Left ventricle myocardium inferior (tissue), 1 donor: ENCODE results near the gene PRCC. TPM values are rescaled to one million over a fixed set of nuclear protein-coding genes. Genes with fewer than 3 reads are reported as not detected.

Experiments
- DNase-seq: peaks from one replicate; pipeline ENCODE4 v3.0.0-alpha.2; 2020
- H3K27ac ChIP-seq: fragments of 200-600 bp; replicated peaks from 2 replicates; pipeline ENCODE4 v1.8.0; 2021
- H3K27me3 ChIP-seq: fragments of 200-600 bp; 2 replicates; pipeline ENCODE4 v1.8.0; 2021; ENCODE audit warnings: low read depth
- H3K36me3 ChIP-seq: fragments of 200-600 bp; 2 replicates; pipeline ENCODE4 v1.8.0; 2021
- H3K4me1 ChIP-seq: fragments of 200-600 bp; 2 replicates; pipeline ENCODE4 v1.8.0; 2021
- H3K4me3 ChIP-seq: fragments of 200-600 bp; 2 replicates; pipeline ENCODE4 v1.8.0; 2021; ENCODE audit warnings: mild to moderate bottlenecking, moderate library complexity
- H3K9me3 ChIP-seq: fragments of 200-600 bp; replicated peaks from 2 replicates; pipeline ENCODE4 v1.8.0; 2021
- CTCF ChIP-seq: fragments of 200-600 bp; IDR thresholded peaks from 2 replicates; pipeline ENCODE4 v1.8.0; 2021; ENCODE audit warnings: antibody characterized with exemption, mild to moderate bottlenecking, borderline replicate concordance
- intact Hi-C: fragments of 100-400 bp; cut with micrococcal nuclease; formaldehyde crosslinking; loops from one replicate; pipeline ENCODE4 v1.11.0; 2022
- total RNA-seq: library from RNA; stranded (reverse); fragmentation: NEBNext Ultra II Directional; extraction: Animal tissue kit (Norgen Biotek cat#: 25700); gene quantifications from one replicate; pipeline ENCODE4 v1.2.1, GENCODE V29; 2021
- donor health status: DM: no; HTN: yes; CAD: no; lungs with severe emphysema.

PRCC gene
- total RNA-seq, 1 donor from 2014 or later, result 36.3 TPM

- intact Hi-C loops, result no loop called here
- Histone ChIP-seq H3K4me1 (peaks cover 81% of the 10 kb centered on the region), H3K9me3 (no peaks in the 10 kb centered on the region), H3K36me3 (peaks cover 6% of the 10 kb centered on the region), H3K27ac (peak overlapping the region; percentile 98), H3K4me3 (peak overlapping the region; percentile 99), H3K27me3 (no peaks in the 10 kb centered on the region)
- TF ChIP-seq CTCF, result no peak
- DNase-seq, result no peak
Measured at GRCh38 chr1:156749419-156750118, 17.8 kb upstream of the PRCC start.

GRCh38 chr1:156750191-156750672 lies 17.1 kb upstream of the PRCC start:
- Histone ChIP-seq H3K4me1 (peaks cover 79% of the 10 kb centered on the region), H3K36me3 (no peaks in the 10 kb centered on the region), H3K27ac (peak overlapping the region; percentile 98), H3K27me3 (no peaks in the 10 kb centered on the region), H3K4me3 (peak overlapping the region; percentile 99), H3K9me3 (no peaks in the 10 kb centered on the region)
- no peak for DNase-seq
- intact Hi-C loops, result no loop called here
- no peak for TF ChIP-seq CTCF

- no peaks in the 10 kb centered on the region for H3K27me3 ChIP-seq
- no peaks in the 10 kb centered on the region for H3K36me3 ChIP-seq
- peaks cover 79% of the 10 kb centered on the region for H3K4me1 ChIP-seq
- DNase-seq, result peak; percentile 61
- peak overlapping the region; percentile 99 for H3K4me3 ChIP-seq
- TF ChIP-seq CTCF, result peak; percentile 38
- H3K27ac ChIP-seq, result peak overlapping the region; percentile 98
- no peaks in the 10 kb centered on the region for H3K9me3 ChIP-seq
- intact Hi-C loops, result no loop called here
Measured at GRCh38 chr1:156750711-156751450, 16.5 kb upstream of the PRCC start.

- Histone ChIP-seq H3K27ac (peak within 1 kb of the TSS; percentile 98), H3K9me3 (no peaks in the 10 kb centered on the region), H3K4me3 (peak within 1 kb of the TSS; percentile 99), H3K4me1 (peaks cover 74% of the 10 kb centered on the region), H3K36me3 (no peaks in the 10 kb centered on the region), H3K27me3 (no peaks in the 10 kb centered on the region)
- intact Hi-C loops, result no loop called here
- peak; percentile 10 for TF ChIP-seq CTCF
- no peak for DNase-seq
Measured at GRCh38 chr1:156751451-156751756, 15.9 kb upstream of the PRCC start, which contains the start of gene HDGF. TSS of gene HDGF (minus strand) at chr1:156751675. CDS start at chr1:156751429, 246 bp downstream.

- Histone ChIP-seq H3K27ac (peak overlapping the region; percentile 98), H3K4me3 (peak overlapping the region; percentile 99), H3K4me1 (peaks cover 69% of the 10 kb centered on the region), H3K9me3 (no peaks in the 10 kb centered on the region), H3K36me3 (no peaks in the 10 kb centered on the region), H3K27me3 (no peaks in the 10 kb centered on the region)
- peak; percentile 99 for DNase-seq
- TF ChIP-seq CTCF, result no peak
- intact Hi-C loops, result no loop called here
Measured at GRCh38 chr1:156751757-156752481, 15.4 kb upstream of the PRCC start.
